ENCODE data around the gene RB1. TPM values are rescaled to one million over a fixed set of nuclear protein-coding genes. Genes with fewer than 3 reads are reported as not detected.

The RB1 gene
- total and polyA plus RNA-seq, 2 experiments from 2014 or later: 19.5 to 22.3 TPM

DNA sequence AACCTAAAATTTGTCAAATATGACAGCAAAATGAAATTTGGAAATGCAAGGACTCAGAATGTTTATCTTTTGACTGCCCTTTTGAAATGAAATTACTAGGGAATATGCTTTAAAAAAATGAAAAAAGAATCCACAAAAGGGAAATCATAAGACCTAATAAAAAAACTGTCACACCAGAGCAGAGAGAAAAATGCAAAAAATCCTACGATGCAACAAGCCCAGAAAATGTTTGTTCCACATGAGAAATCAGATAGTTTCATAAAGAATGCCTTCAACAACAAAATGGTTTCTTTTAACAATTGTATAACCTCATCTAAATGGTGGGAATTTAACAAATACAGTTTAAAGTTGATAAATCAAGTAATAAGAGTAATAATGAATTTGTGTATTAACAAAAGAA, 101.4 kb downstream of the RB1 start:
- no peaks in the 10 kb centered on the region; the same call in 1 of the 3 replicates for H3K4me1 Mint-ChIP-seq

More for the DNA sequence above, 101.4 kb downstream of the RB1 start:
- Histone ChIP-seq H3K4me1 (ENCODE audit: insufficient read depth) (no peaks in the 10 kb centered on the region), H3K9me2 (ENCODE audit: insufficient read depth) (no peaks in the 10 kb centered on the region), H3K4me2 (no peak overlapping the region), H3K27me3 (ENCODE audit: insufficient read depth) (no peaks in the 10 kb centered on the region), H3K27ac (ENCODE audit: low read depth) (no peak overlapping the region), H4K20me1 (replicated peaks; ENCODE audit: insufficient read depth) (no peaks in the 10 kb centered on the region), H3K79me2 (replicated peaks; ENCODE audit: insufficient read depth) (no peaks in the 10 kb centered on the region), H3K36me3 (ENCODE audit: insufficient read depth) (no peaks in the 10 kb centered on the region), H3F3A (replicated peaks; ENCODE audit: low read depth) (no peaks in the 10 kb centered on the region), H2AFZ (no peak overlapping the region), H3K4me3 (no peak overlapping the region)
- H3K4me3 Mint-ChIP-seq: no peak overlapping the region
- no peaks in the 10 kb centered on the region for H3K27me3 Mint-ChIP-seq (ENCODE audit: insufficient read depth, low read depth, poor library complexity)
- ATAC-seq: no peak
- H3K9me3 Mint-ChIP-seq: no peaks in the 10 kb centered on the region
- H3K27ac Mint-ChIP-seq: no peak overlapping the region
- no peak for TF ChIP-seq ZNF331 (CRISPR knock-in tag; IDR thresholded peaks at IDR 0.05; ENCODE audit: low read depth)
- no peak for TF ChIP-seq REST (IDR thresholded peaks at IDR 0.05; ENCODE audit: unreplicated experiment)
- TF ChIP-seq, protein P1, sequence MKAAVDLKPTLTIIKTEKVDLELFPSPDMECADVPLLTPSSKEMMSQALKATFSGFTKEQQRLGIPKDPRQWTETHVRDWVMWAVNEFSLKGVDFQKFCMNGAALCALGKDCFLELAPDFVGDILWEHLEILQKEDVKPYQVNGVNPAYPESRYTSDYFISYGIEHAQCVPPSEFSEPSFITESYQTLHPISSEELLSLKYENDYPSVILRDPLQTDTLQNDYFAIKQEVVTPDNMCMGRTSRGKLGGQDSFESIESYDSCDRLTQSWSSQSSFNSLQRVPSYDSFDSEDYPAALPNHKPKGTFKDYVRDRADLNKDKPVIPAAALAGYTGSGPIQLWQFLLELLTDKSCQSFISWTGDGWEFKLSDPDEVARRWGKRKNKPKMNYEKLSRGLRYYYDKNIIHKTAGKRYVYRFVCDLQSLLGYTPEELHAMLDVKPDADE (IDR thresholded peaks at IDR 0.05): no peak
- TF ChIP-seq NANOG (IDR thresholded peaks at IDR 0.05; ENCODE audit: borderline replicate concordance): no peak
- no peak for TF ChIP-seq ZNF462 (CRISPR knock-in tag; IDR thresholded peaks at IDR 0.05)
- TF ChIP-seq JUNB (IDR thresholded peaks at IDR 0.05; ENCODE audit: unreplicated experiment): no peak
- no peak for TF ChIP-seq POLR2AphosphoS5 (IDR thresholded peaks at IDR 0.05; ENCODE audit: low read depth)
- TF ChIP-seq EZH2phosphoT487 (IDR thresholded peaks at IDR 0.05; ENCODE audit: unreplicated experiment): no peak
- TF ChIP-seq, protein P2, sequence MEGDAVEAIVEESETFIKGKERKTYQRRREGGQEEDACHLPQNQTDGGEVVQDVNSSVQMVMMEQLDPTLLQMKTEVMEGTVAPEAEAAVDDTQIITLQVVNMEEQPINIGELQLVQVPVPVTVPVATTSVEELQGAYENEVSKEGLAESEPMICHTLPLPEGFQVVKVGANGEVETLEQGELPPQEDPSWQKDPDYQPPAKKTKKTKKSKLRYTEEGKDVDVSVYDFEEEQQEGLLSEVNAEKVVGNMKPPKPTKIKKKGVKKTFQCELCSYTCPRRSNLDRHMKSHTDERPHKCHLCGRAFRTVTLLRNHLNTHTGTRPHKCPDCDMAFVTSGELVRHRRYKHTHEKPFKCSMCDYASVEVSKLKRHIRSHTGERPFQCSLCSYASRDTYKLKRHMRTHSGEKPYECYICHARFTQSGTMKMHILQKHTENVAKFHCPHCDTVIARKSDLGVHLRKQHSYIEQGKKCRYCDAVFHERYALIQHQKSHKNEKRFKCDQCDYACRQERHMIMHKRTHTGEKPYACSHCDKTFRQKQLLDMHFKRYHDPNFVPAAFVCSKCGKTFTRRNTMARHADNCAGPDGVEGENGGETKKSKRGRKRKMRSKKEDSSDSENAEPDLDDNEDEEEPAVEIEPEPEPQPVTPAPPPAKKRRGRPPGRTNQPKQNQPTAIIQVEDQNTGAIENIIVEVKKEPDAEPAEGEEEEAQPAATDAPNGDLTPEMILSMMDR (conservative IDR thresholded peaks at IDR 0.05; ENCODE audit: low read depth in 2 of 2): no peak
- no peak for TF ChIP-seq STAT1 (IDR thresholded peaks at IDR 0.05; ENCODE audit: unreplicated experiment)
- no peak for TF ChIP-seq ZNF114 (CRISPR knock-in tag; IDR thresholded peaks at IDR 0.05)
- TF ChIP-seq CREB1 (CRISPR knock-in tag; IDR thresholded peaks at IDR 0.05; ENCODE audit: low read depth): no peak
- no peak for TF ChIP-seq EZH2 (IDR thresholded peaks at IDR 0.05; ENCODE audit: low read depth, unreplicated experiment)
- no peaks in the 10 kb centered on the region for H3K36me3 Mint-ChIP-seq (ENCODE audit: low read depth)
- DNase-seq (ENCODE audit: low spot score): no peak

Measured in GM23338 (cell line).